GM21717 (cell line): ENCODE data around the gene KCNK2.

Experiments used
- ATAC-seq: cut with Tn5 transposase; IDR thresholded peaks from one replicate; pipeline ENCODE4 v1.9.1; 2021; ENCODE audit warnings: mild to moderate bottlenecking, moderate library complexity; ENCODE audit not compliant: unreplicated experiment

The KCNK2 gene

GRCh38 chr1:215094381-215094780, 11.8 kb downstream of the KCNK2 start:
- ATAC-seq = no peak

- ATAC-seq = no peak
These were observed 13.0 kb downstream of the KCNK2 start for GRCh38 chr1:215095524-215095923.

GRCh38 chr1:215101511-215101910, 19.0 kb downstream of the KCNK2 start:
- ATAC-seq = no peak

GRCh38 chr1:215104283-215104682, 21.7 kb downstream of the KCNK2 start:
- ATAC-seq = no peak

GRCh38 chr1:215106067-215106466, 23.5 kb downstream of the KCNK2 start:
- no peak for ATAC-seq

- ATAC-seq = no peak
These were observed 26.6 kb downstream of the KCNK2 start for GRCh38 chr1:215109171-215109570.

- ATAC-seq = no peak
These were observed 29.4 kb downstream of the KCNK2 start for GRCh38 chr1:215111916-215112315.

- ATAC-seq = peak; percentile 85
These were observed 31.2 kb downstream of the KCNK2 start for GRCh38 chr1:215113776-215114153.

GRCh38 chr1:215114154-215114933, 31.8 kb downstream of the KCNK2 start:
- peak; percentile 9 for ATAC-seq

- no peak for ATAC-seq
These were observed 33.2 kb downstream of the KCNK2 start for GRCh38 chr1:215115760-215116159.

GRCh38 chr1:215118081-215118480, 35.5 kb downstream of the KCNK2 start:
- no peak for ATAC-seq

GRCh38 chr1:215119056-215119455, 36.5 kb downstream of the KCNK2 start:
- ATAC-seq = no peak

GRCh38 chr1:215119719-215120365, 37.3 kb downstream of the KCNK2 start:
- no peak for ATAC-seq

- ATAC-seq = no peak
These were observed 46.0 kb downstream of the KCNK2 start for GRCh38 chr1:215128504-215128903.

- ATAC-seq = no peak
These were observed 48.8 kb downstream of the KCNK2 start for GRCh38 chr1:215131291-215131690.

- ATAC-seq = no peak
These were observed 49.6 kb downstream of the KCNK2 start for GRCh38 chr1:215132156-215132555.

GRCh38 chr1:215133532-215133931, 51.0 kb downstream of the KCNK2 start:
- no peak for ATAC-seq

GRCh38 chr1:215137985-215138384, 55.4 kb downstream of the KCNK2 start:
- no peak for ATAC-seq

- ATAC-seq = no peak
These were observed 57.6 kb downstream of the KCNK2 start for GRCh38 chr1:215140135-215140534.

GRCh38 chr1:215141460-215141859, 58.9 kb downstream of the KCNK2 start:
- ATAC-seq = no peak

- no peak for ATAC-seq
These were observed 61.0 kb downstream of the KCNK2 start for GRCh38 chr1:215143497-215143896.

GRCh38 chr1:215146240-215146975, 63.9 kb downstream of the KCNK2 start:
- ATAC-seq = no peak
